GM21367 (cell line): ENCODE results near the gene RNF169.
"Not testable (repeated sequence)": the region's sequence is repeated elsewhere in the genome, so short reads cannot be mapped to it uniquely, and the experiment has no call there.

Experiments used
- ATAC-seq: cut with Tn5 transposase; IDR thresholded peaks from one replicate; pipeline ENCODE4 v1.9.1; 2021; ENCODE audit not compliant: unreplicated experiment

The RNF169 gene

DNA sequence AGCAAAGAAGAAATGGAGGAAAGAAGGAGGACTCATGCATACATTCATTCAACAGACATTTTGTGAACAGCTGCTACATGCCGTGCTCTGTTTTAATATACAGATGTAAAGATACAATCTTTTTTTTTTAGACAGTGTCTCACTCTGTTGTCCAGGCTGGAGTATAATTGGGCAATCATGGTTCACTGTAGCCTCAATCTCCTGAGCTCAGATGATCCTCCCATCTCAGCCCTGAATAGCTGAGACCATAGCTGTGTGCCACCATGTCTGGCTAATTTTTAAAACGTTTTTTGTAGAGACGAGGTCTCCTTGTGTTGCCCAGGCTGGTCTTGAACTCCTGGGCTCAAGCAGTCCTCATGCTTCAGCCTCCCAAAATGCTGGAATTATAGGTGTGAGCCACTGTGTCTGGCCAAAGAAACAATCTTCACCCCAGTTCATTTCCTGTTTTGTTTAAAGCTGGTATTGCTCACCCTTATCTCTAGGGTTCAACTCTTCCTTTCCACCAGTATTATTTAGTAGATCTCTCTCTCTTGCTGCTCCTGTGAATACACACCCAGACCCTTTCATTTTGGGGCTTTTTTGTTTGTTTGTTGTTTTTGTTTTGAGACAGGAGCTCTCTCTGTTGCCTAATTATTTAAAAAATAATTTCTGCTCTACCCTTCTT lies 69.8 kb downstream of the RNF169 start:
- no peak for ATAC-seq

DNA sequence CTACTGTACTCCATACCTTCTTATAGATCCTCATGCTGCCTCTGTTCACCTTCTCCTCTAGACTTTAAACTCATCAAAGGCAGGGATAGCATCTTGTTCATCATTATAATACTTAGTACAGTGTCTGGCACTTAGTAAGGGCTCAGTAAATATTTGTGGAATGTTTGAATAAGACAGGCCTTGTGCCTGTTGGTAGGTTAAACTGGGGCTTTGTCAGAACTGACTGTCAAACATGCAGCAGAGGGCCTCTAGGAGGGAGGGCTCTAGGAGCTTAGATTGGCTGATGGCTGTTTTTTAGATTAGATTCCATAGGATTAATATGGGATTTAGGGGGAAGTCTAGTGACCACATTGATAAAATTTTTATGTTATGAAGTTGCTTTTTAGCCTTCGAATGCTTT lies 70.8 kb downstream of the RNF169 start:
- no peak for ATAC-seq

DNA sequence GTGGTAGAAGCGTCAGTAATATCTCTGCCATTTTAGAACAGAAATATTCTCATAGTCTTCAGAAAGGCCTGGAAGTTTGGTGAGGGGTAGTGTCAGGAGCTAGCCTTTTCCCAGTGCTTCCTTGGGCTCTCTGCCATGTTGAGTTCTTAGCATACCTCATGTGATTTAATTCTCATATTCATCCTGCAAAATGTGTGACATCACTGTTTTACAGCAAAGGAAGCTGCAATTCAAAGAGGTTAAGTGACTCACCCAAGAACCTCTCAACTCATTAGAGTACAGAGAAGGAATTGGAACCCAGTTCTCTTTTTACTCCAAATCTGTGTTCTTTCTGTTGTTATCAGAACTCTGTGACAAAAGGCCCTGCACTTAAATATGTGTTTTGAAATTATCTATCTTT lies 72.1 kb downstream of the RNF169 start:
- ATAC-seq: no peak

DNA sequence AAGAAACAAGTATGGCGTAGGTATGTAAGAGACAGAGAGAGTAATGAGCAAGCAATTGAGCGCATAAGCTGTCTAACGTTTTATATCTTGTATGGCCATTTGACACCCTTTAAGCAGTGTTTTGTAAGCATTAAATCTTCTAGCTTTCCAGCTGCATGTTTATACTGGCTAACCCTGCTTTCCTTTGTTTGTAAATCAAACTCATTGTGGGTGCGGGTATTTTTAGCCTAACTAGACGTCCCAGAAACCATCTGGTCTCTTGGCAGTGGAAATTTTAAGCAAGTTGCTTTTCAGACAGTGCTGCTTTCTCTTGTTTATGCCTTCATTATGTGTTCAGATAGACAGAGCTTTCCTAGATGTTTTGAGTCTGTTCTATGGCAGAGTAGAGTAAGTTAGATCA lies 73.5 kb downstream of the RNF169 start:
- ATAC-seq: no peak

DNA sequence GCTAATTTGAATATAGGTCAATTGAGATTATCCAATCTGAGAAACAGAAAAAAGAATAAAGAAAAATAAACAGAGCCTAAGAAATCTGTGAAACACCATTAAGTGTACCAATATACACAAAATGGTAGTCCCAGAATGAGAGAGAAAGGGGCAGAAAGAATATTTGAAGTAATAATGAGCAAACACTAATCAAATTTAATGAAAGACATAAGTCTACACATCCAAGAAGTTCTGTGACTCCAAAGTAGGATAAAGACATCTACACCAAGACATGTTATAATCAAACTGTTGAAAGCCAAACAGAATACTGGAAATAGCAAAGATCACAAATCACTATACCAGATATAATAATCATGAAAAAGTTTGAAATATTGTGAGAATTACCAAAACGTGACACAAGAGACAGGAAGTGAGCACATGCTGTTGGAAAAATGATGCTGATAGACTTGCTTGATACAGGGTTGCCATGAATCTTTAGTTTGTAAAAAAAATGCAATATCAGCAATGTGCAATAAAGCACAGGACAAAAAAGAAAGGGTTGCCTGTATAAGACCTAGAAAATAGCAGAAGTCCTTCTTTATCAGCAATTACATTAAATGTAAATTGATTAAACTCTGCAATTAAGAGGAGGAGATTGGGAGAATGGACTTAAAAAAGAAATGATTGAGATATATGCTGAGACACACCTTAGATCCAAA lies 75.8 kb downstream of the RNF169 start:
- ATAC-seq: no peak

DNA sequence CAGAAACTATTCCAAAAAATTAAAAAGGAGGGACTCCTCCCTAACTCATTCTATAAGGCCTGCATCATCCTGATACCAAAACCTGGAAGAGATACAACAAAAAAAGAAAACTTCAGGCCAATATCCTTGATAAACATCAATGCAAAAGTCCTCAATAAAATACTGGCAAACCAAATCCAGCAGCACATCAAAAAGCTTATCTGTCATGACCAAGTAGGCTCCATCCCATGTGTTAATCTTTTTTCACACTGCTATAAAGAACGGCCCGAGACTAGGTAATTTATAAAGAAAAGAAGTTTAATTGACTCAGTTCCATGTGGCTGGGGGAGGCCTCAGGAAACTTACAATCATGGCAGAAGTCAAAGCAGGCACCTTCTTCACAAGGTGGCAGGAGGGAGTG lies 76.9 kb downstream of the RNF169 start:
- ATAC-seq: not testable (repeated sequence)

DNA sequence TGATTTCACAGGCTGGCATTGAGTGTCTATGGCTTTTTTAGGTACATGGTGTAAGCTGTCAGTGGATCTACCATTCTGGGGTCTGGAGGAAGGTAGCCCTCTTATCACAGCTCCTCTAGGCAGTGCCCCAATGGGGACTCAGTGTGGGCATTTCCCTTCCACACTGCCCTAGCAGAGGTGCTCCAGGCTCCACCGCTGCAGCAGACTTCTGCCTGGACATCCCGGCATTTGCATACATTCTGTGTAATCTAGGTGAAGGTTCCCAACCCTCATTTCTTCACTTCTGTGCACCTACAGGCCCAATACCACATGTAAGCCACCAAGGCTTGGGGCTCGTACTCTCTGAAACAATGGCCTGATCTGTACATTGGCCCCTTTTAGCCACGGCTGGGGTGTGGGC lies 78.3 kb downstream of the RNF169 start:
- no peak for ATAC-seq

DNA sequence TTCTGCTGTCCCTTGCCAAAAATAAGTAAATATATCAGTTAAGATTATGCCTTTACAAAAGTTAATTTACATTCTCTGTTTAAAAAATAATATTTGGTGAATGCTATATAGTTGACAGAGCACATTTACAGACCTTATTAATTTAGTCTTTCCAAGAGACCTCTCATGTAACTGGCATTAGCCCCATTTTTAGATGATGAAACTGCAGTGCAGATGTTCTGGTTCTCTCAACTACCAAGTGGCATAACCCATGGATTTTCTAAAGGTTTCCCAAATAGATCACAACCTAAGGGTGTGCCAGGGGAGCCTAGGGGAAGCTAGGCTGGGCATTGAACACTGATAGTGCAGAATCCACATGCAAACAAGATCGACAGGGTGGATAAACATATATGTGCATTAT lies 88.5 kb downstream of the RNF169 start:
- no peak for ATAC-seq

DNA sequence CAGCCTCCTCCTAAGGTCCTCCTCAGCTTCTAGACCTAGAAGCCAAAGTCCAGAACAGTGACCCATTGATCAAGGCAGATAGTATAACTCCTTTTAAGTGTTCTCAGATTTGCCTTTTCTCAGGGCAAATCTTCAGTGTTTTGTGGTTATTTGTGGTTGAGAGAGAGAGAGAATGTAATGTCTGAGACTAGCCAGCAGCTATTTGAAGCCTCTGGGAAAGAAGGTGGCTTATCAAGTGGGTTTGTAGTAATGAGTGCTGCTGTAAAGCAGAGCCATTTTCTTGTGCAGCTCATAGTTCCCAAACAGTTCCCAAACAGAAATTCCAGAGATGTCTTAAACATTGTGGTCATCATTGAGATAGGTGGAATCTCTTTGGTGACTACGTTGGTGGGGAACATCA lies 89.5 kb downstream of the RNF169 start:
- no peak for ATAC-seq

DNA sequence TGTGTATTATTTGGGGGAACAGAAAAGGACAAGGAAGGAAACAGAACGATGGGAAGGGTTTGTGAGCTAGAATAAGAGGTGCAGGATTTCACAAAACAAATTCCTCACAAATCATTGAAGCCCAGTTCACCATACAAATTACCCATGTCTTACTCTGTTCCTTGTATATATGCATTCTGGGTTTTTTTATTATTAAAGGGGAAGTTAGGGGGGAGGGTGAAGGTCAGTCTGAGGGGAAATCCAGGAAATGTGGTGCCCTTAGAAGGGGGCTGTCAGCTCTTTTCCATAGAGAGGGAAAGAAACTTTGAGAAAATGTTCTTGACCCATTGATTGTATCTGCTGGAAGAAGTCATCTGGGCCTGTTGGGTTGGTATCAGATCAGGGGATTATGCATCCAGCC lies 90.8 kb downstream of the RNF169 start:
- ATAC-seq: no peak

DNA sequence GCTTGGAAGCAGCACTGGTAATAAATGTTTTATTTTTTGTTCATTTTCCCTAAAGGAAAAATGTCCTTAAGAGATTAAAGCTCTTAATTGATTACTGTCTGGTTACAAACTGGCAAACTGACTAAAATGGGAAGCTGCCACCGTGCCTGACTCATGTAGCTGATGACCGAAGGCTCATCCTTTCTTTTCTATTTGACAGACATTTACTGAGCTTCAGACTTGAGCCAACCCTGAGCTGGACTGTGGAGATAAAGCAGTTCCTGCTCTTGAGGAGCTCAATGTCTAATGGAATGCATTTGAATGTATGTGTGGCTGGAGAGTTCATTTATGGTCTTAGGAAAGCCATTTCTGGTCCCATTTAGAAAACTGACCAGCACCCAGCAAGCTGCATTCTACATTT lies 91.3 kb downstream of the RNF169 start:
- ATAC-seq: no peak

DNA sequence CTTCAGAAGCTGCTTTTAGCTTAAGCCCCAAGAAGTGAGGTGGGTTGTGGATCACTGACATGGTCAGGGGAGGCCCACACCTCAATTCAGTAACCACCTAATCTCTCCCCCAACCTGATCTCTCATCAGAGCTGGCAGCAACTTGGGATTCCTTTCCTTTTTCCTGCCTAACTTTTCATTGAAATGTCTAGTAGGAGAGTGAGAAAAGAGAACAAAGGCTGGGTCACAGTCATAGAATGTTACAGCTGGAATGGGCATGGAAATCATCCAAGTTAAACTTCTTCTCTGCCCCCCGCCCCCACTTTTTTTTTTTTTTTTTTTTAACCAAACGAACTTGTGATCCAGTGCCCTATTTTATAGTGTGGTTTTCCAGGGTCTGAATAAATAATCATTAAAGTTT lies 91.8 kb downstream of the RNF169 start:
- ATAC-seq: no peak

DNA sequence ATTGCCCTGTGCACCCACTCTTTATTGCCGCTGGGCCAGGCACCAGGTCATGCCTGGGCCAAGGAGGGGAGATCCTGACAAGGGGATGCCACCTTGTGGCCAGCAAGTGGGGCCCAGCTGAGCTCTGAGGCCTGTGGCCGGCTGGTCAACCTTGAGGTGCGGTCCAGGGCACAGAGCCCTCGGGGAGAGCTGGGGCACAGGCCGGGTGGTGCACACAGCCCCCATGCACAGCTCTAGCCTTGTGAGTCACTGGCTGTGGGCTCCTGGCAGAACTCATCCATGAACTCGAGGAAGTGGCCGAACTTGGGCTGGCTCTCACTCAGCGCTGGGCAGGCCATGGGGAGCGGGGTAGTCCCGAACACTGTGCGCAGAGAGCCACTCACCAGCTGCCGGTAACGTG lies 94.3 kb downstream of the RNF169 start:
- ATAC-seq: no peak

DNA sequence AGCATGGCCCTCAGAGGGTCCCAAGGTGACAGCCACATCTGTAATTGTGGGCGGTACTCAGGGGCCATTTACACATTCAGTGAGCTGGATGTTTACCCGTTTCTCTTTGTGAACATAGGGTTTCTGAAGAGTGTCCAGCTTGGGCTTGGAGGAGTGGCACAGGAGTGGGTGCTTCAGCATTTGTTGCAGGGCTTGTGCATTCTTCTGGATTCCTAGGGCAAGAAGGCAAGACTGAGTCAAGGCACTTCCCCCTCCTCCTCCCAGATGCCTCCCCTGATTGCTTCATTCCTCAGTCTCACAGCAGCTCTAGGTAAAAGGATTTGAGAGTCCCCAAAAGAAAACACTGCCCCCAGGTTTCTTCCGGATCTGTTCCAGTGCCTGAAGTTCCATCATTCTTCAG lies 95.4 kb downstream of the RNF169 start:
- ATAC-seq: no peak

DNA sequence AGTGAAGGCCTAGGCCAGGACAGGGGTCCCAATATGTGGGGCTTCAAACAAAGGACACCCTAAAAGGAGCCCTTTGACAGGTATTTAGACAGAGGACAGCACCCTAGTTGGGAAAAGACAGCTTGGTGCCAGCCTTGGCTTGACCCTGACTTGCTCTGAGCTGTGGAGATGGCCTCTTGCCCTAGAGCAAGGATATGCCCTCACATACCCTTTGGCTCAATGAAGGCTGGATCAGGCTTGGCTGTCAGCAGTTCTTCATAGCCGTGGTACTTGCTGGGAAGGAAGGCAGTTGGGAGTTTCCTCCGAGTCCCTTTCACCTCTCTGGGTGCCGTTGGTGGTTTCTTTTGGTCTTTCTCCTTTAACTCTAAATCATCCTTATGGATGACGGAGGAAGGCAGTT lies 96.2 kb downstream of the RNF169 start:
- no peak for ATAC-seq

DNA sequence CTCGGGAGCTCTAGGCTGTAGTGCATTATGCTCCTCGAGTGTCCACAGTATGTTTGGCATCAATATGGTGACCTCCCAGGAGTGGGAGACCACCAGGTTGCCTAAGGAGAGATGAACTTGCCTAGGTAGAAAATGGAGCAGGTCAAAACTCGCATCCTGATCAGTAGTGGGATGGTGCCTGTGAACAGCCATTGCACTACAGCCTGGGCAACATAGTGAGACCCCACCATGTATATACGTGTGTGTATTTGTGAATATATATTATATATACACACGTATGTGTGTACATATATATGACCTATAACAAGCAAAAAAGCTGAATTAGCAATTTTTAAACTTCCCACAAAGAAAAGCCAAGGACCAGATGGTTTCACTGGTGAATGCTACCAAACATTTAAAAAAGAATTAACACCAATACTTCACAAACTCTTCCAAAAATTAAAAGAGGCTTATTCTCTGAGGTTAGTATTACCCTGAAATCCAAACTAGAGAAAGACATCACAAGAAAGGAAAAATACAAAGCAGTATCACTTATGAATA lies 97.4 kb downstream of the RNF169 start:
- no peak for ATAC-seq

DNA sequence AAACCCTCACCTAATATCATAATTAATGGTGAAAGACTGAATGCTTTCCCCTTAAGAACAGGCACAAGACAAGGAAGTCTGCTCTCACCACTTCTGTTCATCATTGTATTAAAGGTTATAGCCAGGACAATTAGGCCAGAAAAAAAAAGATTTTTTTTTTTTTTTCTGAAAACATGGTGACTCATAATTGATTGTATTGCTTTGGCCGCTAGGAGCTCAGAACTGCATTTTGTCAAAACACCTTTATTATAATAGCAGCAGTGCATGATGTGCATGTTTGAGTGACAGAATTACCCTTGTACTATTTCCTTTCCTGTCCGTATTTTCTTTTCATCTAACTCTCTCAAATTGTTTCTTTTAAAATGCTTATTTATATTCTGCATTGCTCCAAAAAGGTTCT lies 98.1 kb downstream of the RNF169 start:
- ATAC-seq: no peak

DNA sequence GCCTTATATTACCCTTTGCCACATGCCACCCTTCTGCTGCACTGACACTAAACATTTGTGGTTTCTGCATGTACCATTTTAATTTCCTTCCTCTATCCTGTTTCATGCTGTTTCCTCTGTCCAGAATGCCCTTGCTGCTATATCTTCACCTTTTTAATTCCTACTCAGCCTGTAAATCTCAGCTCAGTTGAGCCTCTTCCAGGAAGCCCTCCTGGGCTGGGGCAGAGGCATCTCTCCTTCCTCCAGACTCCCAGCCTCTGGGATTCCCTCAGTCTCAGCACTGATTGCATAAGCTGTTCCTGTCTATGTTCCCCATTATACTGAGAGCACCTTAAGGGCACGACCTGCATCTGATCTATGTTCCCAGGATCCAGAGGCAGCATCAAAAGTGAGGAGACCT lies 98.7 kb downstream of the RNF169 start:
- ATAC-seq: no peak

DNA sequence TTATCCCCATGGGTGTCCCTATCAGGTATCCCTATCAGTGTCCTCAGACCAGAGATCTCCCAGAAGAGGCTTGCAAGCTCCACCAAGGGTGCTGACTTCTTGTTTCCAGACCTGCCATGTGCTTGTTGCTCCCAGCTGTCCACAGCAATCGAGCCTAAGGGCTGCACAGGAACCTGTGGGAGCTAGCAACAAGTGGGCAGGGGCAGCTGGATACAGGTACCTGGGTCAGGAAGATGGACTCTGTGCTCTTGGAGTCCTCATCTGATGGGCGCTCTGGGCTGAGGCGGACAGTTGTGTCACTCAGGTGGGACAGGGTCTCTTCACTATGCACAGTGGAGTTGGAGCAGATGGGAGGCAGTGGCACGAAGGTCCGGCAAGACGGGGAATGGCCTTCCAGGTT lies 99.2 kb downstream of the RNF169 start:
- no peak for ATAC-seq

DNA sequence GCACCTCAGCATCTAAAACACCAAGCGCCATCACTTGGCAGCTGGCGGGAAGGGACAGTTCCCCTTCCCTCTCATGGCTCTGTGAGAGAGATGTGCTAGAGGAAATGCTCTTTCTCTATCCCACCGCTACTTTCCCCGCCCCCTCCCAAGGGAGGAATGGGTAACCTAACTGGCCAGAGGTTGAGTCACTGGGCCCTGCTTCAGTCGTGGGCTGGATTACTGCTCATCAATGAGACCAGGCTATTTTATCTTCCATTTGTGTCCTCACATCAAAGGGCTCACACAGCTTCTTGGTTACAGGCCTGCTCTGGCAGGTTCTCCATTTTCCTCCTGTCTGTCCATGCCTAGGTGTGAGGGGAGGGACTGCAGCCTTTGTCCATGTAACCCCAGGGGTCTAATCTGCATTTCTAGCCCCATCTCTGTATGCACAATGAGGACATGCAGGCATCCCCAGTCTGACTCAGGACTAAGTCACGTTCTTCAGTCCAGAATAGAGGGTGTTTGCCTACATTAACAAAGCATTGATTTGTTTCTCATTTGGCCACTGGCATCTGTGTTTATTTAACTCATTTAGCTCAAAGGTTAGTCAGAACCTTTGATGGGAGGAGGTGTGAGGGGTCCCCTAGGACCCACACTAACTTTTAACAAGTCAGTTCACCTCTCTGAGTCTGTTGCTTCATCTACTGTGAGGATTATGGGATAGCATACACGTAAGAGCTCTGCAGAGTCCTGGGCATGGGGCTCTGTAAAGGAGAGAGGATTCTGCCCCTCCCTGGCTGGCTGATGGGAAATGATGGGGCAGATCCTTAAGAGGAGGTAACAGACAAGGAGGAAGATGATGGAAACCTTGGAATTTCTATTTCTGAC lies 101.1 kb downstream of the RNF169 start:
- no peak for ATAC-seq

DNA sequence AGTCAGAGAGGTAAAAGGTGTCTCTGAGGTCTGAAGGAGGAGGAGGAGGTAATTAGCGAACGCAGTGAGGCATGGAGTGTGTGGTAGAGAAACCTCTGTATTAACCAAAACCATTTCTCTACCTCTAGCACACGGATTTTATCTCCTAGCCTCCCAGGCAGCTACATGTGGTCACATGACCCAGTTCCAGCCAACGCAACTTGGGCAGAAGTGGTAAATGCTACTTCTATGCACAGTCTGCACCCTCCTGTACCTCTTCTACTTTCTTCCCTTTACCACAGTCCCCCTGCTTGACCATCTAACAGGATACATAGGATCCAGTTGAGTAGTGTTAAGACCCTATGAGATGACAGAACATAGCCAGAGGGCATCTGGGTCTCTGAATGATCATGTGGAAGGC lies 104.6 kb downstream of the RNF169 start:
- no peak for ATAC-seq

DNA sequence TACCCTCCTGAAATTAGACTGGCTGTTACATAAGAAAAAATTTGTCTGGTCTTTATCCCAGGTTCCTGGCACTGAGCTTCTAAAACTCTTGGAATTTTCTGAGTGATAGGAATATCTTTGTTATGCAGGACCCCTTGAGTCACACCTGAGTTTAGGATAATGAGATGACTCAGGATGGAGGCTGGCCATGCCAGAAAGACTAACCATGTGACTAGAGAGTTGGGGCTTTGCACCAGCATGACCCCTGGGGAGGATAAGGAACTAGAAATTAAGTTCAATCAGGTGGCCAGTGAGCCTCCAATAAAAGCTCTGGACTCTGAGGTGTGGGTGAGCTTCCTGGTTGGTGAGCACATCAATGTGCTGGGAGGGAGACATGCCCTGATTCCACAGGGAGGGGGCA lies 112.1 kb downstream of the RNF169 start:
- ATAC-seq: no peak
